WTC11 (cell line): ENCODE data around the gene ARHGAP22.

Source experiments
- FOXP1 ChIP-seq: sonication (generic); formaldehyde crosslinking; IDR thresholded peaks from 2 replicates; pipeline ENCODE4 v1.8.0; 2022; ENCODE audit warnings: missing genetic modification reagents, mild to moderate bottlenecking, moderate library complexity, borderline replicate concordance
- NR3C1 ChIP-seq: sonication (generic); formaldehyde crosslinking; conservative IDR thresholded peaks from 2 replicates; pipeline ENCODE4 v1.8.1; 2023; ENCODE audit warnings: low read depth, mild to moderate bottlenecking, missing genetic modification reagents
- SP1 ChIP-seq: sonication (generic); formaldehyde crosslinking; conservative IDR thresholded peaks from 2 replicates; pipeline ENCODE4 v1.8.1; 2022; ENCODE audit warnings: missing genetic modification reagents
- ZNF121 ChIP-seq: sonication (generic); formaldehyde crosslinking; IDR thresholded peaks from 2 replicates; pipeline ENCODE4 v1.8.0; 2023; ENCODE audit warnings: missing genetic modification reagents
- ZNF232 ChIP-seq: sonication (generic); formaldehyde crosslinking; IDR thresholded peaks from 2 replicates; pipeline ENCODE4 v1.8.0; 2022; ENCODE audit warnings: mild to moderate bottlenecking, missing genetic modification reagents
- TF ChIP-seq, protein P1 (sequence below): sonication (generic); formaldehyde crosslinking; IDR thresholded peaks from 2 replicates; pipeline ENCODE4 v1.8.0; 2023; ENCODE audit warnings: missing genetic modification reagents, mild to moderate bottlenecking, borderline replicate concordance
- TF ChIP-seq, protein P2 (sequence below): fragments of 200-600 bp; IDR thresholded peaks from 2 replicates; pipeline ENCODE4 v1.8.0; 2022; ENCODE audit warnings: antibody characterized with exemption
- TF ChIP-seq, protein P3 (sequence below): sonication (generic); formaldehyde crosslinking; IDR thresholded peaks from 2 replicates; pipeline ENCODE4 v1.8.1; 2022; ENCODE audit warnings: low read depth, missing genetic modification reagents, borderline replicate concordance
- TF ChIP-seq, protein P4 (sequence below): sonication (generic); formaldehyde crosslinking; IDR thresholded peaks from 2 replicates; pipeline ENCODE4 v1.8.1; 2023; ENCODE audit warnings: mild to moderate bottlenecking, missing genetic modification reagents, moderate library complexity
- TF ChIP-seq, protein P5 (sequence below): sonication (generic); formaldehyde crosslinking; IDR thresholded peaks from 2 replicates; pipeline ENCODE4 v1.8.0; 2022; ENCODE audit warnings: mild to moderate bottlenecking, missing genetic modification reagents
- TF ChIP-seq, protein P6 (sequence below): sonication (generic); formaldehyde crosslinking; IDR thresholded peaks from 2 replicates; pipeline ENCODE4 v1.8.0; 2023; ENCODE audit warnings: missing genetic modification reagents
- TF ChIP-seq, protein P7 (sequence below): sonication (generic); formaldehyde crosslinking; IDR thresholded peaks from 2 replicates; pipeline ENCODE4 v1.8.0; 2022; ENCODE audit warnings: mild to moderate bottlenecking, missing genetic modification reagents

DNA sequence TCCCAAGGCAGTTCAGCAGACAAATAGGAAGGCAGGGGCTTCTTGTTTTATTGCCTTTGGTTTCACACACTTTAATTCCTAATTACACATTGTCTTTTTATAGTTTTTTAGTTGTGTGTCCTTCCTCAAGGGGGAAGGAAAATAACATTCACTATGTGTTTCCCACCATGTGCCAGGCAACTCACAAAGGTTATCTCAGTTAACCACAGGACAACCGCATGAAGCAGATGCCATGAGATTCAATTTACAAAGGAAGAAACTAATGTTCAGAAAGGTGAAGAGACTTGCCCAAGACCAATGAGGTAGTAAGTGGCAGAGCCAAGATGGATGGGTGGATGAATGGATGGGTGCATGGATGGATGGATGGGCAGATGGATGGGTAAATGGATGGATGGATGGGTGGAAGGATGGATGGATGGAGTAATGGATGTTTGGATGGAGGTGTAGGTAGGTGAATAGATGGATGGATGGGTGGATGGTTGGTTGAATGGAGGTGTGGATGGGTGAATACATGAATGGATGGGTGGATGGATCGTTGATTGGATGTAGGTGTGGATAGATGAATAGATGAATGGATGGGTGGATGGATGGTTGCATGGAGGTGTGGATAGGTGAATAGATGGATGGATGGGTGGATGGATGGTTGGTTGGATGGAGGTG lies 77.9 kb downstream of the ARHGAP22 start:
- TF ChIP-seq, protein P1, sequence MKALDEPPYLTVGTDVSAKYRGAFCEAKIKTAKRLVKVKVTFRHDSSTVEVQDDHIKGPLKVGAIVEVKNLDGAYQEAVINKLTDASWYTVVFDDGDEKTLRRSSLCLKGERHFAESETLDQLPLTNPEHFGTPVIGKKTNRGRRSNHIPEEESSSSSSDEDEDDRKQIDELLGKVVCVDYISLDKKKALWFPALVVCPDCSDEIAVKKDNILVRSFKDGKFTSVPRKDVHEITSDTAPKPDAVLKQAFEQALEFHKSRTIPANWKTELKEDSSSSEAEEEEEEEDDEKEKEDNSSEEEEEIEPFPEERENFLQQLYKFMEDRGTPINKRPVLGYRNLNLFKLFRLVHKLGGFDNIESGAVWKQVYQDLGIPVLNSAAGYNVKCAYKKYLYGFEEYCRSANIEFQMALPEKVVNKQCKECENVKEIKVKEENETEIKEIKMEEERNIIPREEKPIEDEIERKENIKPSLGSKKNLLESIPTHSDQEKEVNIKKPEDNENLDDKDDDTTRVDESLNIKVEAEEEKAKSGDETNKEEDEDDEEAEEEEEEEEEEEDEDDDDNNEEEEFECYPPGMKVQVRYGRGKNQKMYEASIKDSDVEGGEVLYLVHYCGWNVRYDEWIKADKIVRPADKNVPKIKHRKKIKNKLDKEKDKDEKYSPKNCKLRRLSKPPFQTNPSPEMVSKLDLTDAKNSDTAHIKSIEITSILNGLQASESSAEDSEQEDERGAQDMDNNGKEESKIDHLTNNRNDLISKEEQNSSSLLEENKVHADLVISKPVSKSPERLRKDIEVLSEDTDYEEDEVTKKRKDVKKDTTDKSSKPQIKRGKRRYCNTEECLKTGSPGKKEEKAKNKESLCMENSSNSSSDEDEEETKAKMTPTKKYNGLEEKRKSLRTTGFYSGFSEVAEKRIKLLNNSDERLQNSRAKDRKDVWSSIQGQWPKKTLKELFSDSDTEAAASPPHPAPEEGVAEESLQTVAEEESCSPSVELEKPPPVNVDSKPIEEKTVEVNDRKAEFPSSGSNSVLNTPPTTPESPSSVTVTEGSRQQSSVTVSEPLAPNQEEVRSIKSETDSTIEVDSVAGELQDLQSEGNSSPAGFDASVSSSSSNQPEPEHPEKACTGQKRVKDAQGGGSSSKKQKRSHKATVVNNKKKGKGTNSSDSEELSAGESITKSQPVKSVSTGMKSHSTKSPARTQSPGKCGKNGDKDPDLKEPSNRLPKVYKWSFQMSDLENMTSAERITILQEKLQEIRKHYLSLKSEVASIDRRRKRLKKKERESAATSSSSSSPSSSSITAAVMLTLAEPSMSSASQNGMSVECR (CRISPR knock-in tag), result no peak
- TF ChIP-seq, protein P2, sequence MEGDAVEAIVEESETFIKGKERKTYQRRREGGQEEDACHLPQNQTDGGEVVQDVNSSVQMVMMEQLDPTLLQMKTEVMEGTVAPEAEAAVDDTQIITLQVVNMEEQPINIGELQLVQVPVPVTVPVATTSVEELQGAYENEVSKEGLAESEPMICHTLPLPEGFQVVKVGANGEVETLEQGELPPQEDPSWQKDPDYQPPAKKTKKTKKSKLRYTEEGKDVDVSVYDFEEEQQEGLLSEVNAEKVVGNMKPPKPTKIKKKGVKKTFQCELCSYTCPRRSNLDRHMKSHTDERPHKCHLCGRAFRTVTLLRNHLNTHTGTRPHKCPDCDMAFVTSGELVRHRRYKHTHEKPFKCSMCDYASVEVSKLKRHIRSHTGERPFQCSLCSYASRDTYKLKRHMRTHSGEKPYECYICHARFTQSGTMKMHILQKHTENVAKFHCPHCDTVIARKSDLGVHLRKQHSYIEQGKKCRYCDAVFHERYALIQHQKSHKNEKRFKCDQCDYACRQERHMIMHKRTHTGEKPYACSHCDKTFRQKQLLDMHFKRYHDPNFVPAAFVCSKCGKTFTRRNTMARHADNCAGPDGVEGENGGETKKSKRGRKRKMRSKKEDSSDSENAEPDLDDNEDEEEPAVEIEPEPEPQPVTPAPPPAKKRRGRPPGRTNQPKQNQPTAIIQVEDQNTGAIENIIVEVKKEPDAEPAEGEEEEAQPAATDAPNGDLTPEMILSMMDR, result no peak
- TF ChIP-seq ZNF121, result no peak
- no peak for TF ChIP-seq NR3C1 (CRISPR knock-in tag)
- no peak for TF ChIP-seq ZNF232 (CRISPR knock-in tag)
- TF ChIP-seq, protein P3, sequence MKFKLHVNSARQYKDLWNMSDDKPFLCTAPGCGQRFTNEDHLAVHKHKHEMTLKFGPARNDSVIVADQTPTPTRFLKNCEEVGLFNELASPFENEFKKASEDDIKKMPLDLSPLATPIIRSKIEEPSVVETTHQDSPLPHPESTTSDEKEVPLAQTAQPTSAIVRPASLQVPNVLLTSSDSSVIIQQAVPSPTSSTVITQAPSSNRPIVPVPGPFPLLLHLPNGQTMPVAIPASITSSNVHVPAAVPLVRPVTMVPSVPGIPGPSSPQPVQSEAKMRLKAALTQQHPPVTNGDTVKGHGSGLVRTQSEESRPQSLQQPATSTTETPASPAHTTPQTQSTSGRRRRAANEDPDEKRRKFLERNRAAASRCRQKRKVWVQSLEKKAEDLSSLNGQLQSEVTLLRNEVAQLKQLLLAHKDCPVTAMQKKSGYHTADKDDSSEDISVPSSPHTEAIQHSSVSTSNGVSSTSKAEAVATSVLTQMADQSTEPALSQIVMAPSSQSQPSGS (CRISPR knock-in tag), result no peak
- TF ChIP-seq, protein P4, sequence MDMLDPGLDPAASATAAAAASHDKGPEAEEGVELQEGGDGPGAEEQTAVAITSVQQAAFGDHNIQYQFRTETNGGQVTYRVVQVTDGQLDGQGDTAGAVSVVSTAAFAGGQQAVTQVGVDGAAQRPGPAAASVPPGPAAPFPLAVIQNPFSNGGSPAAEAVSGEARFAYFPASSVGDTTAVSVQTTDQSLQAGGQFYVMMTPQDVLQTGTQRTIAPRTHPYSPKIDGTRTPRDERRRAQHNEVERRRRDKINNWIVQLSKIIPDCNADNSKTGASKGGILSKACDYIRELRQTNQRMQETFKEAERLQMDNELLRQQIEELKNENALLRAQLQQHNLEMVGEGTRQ (CRISPR knock-in tag), result no peak
- TF ChIP-seq FOXP1 (CRISPR knock-in tag), result no peak
- TF ChIP-seq, protein P5, sequence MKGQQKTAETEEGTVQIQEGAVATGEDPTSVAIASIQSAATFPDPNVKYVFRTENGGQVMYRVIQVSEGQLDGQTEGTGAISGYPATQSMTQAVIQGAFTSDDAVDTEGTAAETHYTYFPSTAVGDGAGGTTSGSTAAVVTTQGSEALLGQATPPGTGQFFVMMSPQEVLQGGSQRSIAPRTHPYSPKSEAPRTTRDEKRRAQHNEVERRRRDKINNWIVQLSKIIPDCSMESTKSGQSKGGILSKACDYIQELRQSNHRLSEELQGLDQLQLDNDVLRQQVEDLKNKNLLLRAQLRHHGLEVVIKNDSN, result no peak
- no peak for TF ChIP-seq SP1
- TF ChIP-seq, protein P6, sequence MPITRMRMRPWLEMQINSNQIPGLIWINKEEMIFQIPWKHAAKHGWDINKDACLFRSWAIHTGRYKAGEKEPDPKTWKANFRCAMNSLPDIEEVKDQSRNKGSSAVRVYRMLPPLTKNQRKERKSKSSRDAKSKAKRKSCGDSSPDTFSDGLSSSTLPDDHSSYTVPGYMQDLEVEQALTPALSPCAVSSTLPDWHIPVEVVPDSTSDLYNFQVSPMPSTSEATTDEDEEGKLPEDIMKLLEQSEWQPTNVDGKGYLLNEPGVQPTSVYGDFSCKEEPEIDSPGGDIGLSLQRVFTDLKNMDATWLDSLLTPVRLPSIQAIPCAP (CRISPR knock-in tag), result no peak
- TF ChIP-seq, protein P7, sequence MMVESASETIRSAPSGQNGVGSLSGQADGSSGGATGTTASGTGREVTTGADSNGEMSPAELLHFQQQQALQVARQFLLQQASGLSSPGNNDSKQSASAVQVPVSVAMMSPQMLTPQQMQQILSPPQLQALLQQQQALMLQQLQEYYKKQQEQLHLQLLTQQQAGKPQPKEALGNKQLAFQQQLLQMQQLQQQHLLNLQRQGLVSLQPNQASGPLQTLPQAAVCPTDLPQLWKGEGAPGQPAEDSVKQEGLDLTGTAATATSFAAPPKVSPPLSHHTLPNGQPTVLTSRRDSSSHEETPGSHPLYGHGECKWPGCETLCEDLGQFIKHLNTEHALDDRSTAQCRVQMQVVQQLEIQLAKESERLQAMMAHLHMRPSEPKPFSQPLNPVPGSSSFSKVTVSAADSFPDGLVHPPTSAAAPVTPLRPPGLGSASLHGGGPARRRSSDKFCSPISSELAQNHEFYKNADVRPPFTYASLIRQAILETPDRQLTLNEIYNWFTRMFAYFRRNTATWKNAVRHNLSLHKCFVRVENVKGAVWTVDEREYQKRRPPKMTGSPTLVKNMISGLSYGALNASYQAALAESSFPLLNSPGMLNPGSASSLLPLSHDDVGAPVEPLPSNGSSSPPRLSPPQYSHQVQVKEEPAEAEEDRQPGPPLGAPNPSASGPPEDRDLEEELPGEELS, result no peak
